ENCODE results near the gene LRP5. TPM values are rescaled to one million over a fixed set of nuclear protein-coding genes. Genes with fewer than 3 reads are reported as not detected.

Gene LRP5
- total RNA-seq, 1 experiment from 2014 or later, result 55.2 TPM

- Histone ChIP-seq H3K9me3 (ENCODE audit: control insufficient read depth in 1 of 2, insufficient read depth in 1 of 2, low read depth in 1 of 2, low read length in 2 of 2) (no peaks in the 10 kb centered on the region), H3K9ac (ENCODE audit: low read length) (no peak overlapping the region), H3K9me2 (ENCODE audit: insufficient read depth) (no peaks in the 10 kb centered on the region), H4K20me1 (ENCODE audit: insufficient read depth) (no peaks in the 10 kb centered on the region), H3K4me2 (ENCODE audit: low read length) (no peak overlapping the region), H3K4me3 (replicated peaks in 1 of 2; ENCODE audit: low read depth in 1 of 2, low read length in 2 of 2) (no peak overlapping the region), H3K27ac (ENCODE audit: low read depth, low read length) (no peak overlapping the region), H3K4me1 (ENCODE audit: control insufficient read depth in 1 of 2, insufficient read depth in 2 of 2, low read length in 2 of 2) (peaks cover 0 to 12% of the 10 kb centered on the region in 2 experiments; a peak in 2 of 4 replicates), H2AFZ (ENCODE audit: low read depth, low read length, poor library complexity, severe bottlenecking) (no peak overlapping the region), H3K79me2 (ENCODE audit: insufficient read depth, low read length) (no peaks in the 10 kb centered on the region), H3K36me3 (ENCODE audit: control insufficient read depth in 1 of 2, insufficient read depth in 2 of 2, low read length in 2 of 2) (no peaks in the 10 kb centered on the region), H3K27me3 (ENCODE audit: insufficient read depth, low read length) (no peaks in the 10 kb centered on the region)
- RAD21 ChIA-PET (ENCODE audit: low non-redundant PET in 1 of 2, low total read pairs in 2 of 2, uncharacterized antibody in 2 of 2, unreplicated experiment in 2 of 2), result no interaction called here
- DNase-seq (ENCODE audit: low read depth, low spot score) (no peak), ATAC-seq (no peak)
- TF ChIP-seq ELF1 (IDR thresholded peaks at IDR 0.05; ENCODE audit: borderline replicate concordance, low read depth) (no peak), SP1 (IDR thresholded peaks at IDR 0.05; ENCODE audit: low read depth) (no peak), MAX (IDR thresholded peaks at IDR 0.05) (no peak), CTCF (IDR thresholded peaks at IDR 0.05 in 2 of 3, conservative IDR thresholded peaks at IDR 0.05 in 1 of 3; ENCODE audit: borderline replicate concordance in 1 of 3, insufficient read depth in 1 of 3, low read depth in 2 of 3, low read length in 2 of 3) (no peak), ZNF274 (IDR thresholded peaks at IDR 0.05; ENCODE audit: low read depth, low read length) (no peak), POLR2A (IDR thresholded peaks at IDR 0.05; ENCODE audit: borderline replicate concordance, extremely low read depth, insufficient read depth, insufficient read length) (no peak), POLR2AphosphoS5 (IDR thresholded peaks at IDR 0.05; ENCODE audit: low read depth, low read length) (no peak), FOSL1 (IDR thresholded peaks at IDR 0.05; ENCODE audit: low read depth) (no peak), RAD21 (IDR thresholded peaks at IDR 0.05; ENCODE audit: low read depth) (no peak), CEBPB (IDR thresholded peaks at IDR 0.05; ENCODE audit: low read depth) (no peak)
- TF ChIP-seq, protein P1, sequence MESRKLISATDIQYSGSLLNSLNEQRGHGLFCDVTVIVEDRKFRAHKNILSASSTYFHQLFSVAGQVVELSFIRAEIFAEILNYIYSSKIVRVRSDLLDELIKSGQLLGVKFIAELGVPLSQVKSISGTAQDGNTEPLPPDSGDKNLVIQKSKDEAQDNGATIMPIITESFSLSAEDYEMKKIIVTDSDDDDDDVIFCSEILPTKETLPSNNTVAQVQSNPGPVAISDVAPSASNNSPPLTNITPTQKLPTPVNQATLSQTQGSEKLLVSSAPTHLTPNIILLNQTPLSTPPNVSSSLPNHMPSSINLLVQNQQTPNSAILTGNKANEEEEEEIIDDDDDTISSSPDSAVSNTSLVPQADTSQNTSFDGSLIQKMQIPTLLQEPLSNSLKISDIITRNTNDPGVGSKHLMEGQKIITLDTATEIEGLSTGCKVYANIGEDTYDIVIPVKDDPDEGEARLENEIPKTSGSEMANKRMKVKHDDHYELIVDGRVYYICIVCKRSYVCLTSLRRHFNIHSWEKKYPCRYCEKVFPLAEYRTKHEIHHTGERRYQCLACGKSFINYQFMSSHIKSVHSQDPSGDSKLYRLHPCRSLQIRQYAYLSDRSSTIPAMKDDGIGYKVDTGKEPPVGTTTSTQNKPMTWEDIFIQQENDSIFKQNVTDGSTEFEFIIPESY (IDR thresholded peaks at IDR 0.05; ENCODE audit: extremely low read depth, insufficient replicate concordance, low read length), result no peak
- intact Hi-C loops (cut with micrococcal nuclease), result no loop called here
- POLR2A ChIA-PET, result no interaction called here
- no TSS peak for BruUV-seq (replicated peaks)
- CTCF ChIA-PET, result no interaction called here
These were observed 30.1 kb upstream of the LRP5 start for GRCh38 chr11:68282141-68282860.

Measured in HCT116 (cell line).